T-helper 1 cell (primary cell): ENCODE data around the gene PCMT1.
A peak's percentile ranks its signal among the peaks of the same experiment; 100 is the strongest.
"Not testable (repeated sequence)": the region's sequence is repeated elsewhere in the genome, so short reads cannot be mapped to it uniquely, and the experiment has no call there.

Experiments used
- DNase-seq, 5 donors: peaks; one replicate each; pipeline ENCODE4 v3.0.0-alpha.2; 2012 to 2020

The PCMT1 gene

DNA sequence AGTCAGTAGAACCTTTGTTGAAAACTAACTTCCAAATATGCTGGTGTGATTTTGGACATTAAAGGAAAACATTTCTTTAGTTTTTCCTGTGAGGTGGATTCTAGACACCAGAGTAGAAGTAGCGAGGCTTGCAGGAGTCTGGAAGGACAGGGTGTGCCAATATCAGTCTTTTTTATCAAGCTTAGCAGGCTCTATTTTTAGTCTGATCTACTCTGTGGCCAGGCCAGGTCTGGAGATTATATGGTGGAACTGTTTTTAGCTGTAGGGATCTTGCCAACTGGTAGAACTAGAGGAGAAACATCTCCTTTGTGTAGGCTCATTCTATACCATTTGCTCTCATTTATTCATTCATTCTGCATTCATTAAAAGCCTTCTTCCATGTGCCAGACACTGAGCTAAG, 72.0 kb downstream of the PCMT1 start:
- no peak for DNase-seq

DNA sequence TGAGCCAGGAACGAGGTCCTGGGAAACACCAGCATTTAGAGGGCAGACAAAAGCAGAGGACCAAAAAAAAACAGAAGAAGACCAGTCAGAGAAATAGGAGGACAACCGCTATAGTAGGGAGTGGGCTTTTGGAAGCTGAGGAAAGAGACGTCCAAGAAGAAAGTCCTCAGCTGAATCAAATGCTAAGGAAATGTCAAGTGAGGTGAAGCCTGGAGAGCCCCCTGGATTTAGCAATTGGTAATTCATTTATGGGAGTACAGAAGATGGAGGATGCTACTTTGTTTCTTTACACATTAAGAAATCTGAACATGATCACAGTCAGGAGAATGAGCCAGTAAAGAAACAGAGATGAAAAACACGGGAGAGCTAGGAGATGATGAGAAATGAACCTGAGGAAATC, 73.5 kb downstream of the PCMT1 start:
- no peak for DNase-seq

DNA sequence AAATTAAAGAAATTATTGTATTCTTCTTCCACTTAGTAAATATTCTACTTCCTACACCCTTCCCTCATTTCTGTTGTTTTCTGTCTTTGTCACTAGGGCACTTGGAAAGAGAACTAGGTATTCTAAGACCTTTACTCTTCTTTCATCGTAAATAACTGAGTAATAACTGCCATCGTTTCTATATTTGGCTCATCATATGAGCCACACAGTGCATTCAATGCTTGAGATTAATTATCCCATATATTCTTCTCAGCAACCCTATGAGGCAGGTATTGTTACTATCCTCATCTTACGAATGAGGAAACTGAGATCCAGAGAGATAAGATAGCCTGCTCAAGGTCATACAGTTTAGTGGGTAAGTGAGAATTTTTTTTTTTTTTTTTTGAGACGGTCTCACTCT, 75.8 kb downstream of the PCMT1 start:
- DNase-seq: no peak

DNA sequence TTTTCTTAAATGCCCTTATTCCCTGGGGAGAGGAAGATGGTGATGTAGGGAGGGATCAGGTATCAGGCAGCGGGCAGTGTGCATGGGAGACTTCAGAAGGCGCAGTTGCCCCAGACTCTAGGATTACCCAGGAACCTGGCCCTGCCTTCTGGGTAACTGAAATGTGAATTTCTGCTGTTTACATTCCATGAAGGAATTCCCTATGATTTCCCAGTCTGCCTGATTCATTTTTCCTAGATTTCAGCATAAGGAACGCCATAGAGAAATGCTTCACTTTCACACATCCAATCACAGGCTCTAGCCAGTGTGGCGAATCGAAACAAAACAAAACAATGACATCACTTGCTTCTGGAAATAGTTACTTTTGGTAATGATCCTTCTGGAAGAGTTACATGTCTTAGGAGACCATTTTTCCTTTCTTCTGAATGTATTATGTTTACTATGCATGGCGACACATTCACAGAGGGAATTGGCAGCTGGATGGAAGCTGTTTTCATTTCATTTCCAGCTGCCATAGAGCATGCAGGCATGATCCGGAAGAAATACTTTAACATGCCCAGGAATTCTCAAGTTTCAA, 81.3 kb downstream of the PCMT1 start:
- no peak for DNase-seq

DNA sequence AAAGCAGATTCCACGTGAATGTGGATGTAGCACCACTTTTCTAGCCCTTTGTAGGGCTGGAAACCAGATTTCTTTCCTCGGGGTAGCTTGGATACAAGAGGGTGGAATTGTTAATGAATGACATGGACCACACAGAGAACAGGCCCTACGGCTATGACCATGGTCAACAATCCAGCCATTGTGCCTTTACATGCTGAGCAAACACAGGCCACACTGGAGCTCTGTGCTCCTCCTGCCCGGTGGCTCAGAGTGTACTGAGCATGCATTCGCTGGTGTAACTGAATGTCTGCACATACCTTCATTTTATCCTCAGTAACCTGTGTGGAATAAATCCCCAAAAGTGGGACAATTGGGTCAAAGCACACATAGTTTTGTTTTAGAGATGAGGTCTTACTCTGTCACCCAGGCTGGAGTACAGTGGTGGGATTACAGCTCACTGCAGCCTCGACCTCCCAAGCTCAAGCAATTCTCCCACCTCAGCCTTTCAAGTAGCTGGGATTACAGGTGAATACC, 81.8 kb downstream of the PCMT1 start:
- no peak for DNase-seq

DNA sequence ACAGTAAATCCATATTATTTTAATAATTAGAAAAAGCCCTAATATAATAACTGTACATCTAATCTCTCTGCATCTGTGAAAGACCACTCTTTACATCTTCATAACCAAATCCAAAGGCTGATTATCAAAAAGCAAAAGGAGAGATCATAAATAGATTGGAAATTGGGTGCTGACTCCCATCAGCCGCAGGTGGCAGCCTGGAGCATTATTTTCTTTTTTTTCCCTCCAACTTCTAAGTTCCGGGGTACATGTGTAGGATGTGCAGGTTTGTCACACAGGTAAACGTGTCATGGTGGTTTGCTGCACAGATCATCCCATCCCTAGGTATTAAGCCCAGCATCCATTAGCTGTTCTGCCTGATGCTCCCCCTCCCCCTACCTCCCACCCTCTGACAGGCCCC, 84.1 kb downstream of the PCMT1 start:
- DNase-seq: no peak

DNA sequence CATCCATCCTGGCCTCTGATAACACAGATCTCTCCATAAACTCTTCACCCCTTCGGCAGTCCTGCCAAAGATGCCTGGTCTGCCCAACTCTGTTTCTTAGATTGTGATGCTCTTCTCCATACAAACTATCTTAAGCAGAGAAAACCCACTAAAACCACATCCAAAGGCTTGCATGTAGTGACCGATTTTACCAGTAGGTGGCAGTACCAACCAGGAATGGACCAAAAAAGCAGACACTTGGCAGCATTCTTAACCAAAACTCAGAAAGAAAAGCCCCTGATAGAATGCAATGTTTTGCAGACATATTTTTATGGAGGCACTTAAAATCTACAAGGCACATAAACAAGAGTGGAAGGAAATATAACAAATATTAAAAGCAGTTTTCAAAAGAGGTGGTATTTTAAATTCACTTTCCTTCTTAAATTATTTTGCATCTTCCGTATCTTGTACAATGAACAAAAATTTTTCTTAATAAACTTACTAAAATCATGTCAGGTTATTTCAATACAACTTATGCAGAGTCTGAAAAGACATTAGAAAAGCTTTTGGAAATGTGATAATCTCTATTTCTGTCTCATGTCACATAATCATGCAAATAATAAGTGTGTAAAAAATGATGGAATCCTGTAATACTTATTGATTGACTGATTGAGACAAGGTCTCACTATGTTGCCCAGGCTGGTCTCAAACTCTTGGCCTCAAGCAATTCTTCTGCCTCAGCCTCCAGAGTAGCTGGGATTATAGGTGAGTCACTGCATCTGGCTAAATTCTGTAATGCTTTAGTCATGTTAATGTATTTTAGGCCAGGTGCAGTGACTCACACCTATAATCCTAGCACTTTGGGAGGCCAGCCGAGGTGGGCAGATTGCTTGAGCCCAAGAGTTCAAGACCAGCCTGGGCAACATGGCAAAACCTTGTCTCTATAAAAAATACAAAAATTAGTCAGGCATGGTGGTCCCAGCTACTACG, 85.3 kb downstream of the PCMT1 start:
- DNase-seq: peak; percentile 34 to 71 (median 57)

DNA sequence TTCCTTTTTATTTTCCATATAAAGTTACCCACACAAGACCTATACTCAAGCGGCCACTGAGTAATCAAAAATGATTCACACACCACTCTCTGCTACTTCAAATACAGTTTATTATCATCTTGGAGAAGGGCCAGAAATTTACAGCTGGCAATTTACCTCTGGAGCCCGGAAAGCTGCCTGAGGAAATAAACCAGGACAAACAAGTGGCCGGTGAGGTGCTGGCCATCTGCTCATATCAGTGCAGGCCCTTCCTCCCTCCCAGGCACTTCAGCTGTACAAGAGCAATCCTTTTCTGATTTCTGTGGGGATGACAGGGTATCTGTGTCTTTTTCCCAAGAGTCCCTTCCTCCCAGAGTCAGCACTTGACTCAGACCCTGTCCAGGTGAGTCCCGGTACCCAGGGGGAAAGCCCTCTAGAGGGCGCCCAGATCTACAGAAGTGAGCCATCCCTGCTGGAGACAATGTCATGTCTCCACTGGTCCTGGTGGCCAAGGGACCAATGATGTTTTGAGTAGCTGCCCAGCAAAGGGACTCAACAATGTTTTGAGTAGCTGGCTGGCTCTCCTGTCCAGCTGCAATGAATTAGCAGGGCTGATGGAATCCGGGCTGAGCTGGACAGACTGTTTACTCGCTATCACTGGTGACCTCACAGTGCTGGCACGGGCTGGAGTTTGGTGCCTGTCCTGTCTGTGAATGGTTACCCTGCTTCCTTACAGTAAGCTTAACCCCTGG, 91.0 kb downstream of the PCMT1 start:
- peak in 2 of 5 donors; percentile 20 to 43 for DNase-seq

DNA sequence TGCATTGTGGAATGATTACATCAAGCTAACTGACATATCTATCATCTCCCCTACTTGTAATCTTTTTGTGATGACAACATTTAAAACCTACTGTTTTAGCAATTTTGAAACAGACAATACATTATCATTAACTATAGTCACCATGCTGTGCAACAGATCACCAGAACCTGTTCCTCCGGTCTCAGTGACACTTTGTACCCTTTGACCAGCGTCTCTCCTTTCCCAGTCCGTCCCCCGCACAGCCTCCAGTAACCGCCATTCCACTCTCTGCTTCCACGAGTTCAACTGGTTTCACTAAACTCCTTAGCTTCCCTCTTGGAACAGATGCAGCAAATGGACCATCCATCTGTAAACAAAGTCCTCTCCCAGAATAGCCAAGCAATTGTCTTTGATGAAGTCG, 92.8 kb downstream of the PCMT1 start:
- DNase-seq: no peak

DNA sequence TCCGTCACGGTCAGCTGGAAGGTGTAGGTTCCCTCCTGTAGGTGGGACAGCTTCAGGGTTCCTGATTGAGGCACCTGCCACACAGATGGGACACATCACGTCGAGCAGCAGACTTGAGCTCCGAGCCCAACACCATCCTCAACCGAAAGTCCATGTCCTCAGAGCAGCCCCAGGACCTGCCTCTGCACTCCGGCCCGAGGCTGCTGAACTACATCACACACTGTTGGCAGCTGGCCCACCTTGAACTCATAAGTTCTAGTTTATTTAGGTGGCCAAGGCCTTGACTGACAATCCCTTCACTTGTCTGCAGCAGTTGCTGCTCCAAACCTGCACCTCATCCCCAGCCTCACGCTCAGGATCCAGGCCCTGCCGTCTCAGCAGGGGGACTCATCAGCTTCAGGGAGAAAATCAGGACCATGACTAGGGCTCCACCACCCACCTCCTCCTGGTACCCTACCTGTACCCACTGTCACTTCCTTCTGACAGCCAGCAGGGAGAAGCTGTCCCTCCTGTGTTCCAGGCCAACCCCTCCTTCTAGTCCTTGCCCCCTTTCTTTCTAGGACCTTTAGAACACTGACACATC, 93.6 kb downstream of the PCMT1 start:
- DNase-seq: no peak

DNA sequence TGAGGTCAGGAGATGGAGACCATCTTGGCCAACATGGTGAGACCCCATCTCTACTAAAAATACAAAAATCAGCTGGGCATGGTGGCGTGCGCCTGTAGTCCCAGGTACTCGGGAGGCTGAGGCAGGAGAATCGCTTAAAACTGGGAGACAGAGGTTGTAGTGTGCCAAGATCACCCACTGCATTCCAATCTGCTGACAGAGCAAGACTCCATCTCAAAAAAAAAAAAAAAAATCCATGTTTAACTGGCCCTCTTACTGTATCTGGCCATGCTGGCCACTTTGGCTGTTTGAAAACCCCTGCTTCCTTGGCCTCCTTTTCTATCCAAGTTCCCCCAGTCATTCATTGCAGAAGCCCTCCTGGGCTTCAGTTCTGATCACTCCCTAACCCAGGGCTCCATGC, 94.5 kb downstream of the PCMT1 start:
- not testable (repeated sequence) for DNase-seq

DNA sequence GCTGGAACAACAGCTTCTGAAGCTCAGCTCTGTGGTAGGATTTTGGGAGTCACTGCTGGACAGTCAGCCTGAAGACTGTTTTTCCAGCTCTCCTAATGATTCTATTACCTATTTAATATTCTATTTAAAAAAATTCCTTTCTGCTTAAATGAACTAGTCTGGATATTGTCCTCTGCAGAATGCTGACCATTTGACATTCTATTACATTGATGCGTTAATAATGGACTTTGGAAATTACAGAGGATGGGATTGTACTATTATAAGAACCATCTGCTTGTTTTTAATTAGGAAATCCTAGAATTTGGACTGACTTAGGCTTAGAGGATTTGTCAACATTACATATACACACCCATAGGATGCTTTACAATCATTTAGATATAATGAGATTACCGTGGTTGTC, 94.9 kb downstream of the PCMT1 start:
- DNase-seq: no peak

DNA sequence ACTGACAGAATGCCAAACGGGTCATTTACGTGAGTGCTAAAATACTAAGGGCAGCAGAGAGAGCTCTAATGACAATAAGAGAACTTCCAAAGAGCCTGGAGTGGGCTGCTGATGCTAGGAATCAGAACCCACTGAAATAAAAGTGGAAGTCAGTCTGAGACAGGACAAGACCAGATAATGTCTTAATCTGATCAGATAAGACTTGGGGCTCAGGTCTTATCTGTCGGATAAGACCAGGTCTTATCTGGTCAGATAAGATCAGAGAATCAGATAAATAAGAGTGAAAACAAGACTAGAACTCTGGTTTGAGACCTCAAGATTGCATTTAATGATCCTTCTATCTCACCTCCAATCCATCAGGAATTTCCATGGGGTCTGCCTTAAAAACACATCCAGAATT, 96.0 kb downstream of the PCMT1 start:
- no peak for DNase-seq

DNA sequence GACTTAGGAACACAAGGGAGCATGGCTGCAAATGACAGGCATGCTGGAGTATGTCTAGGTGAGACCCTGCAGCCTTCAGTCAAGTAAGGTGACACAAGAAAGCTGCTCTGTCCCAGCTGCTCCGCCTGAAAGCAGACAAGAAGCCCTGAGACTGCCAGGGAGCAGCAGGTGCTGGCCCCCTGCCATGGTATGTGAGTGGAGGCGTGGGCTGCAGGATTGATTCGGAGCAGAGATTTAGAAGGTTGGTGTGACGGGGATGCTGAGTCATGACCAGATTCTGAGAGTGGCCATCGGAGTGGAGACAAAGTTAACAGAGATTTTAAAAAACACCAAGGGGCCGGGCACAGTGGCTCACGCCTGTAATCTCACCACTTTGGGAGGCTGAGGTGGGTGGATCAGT, 96.8 kb downstream of the PCMT1 start:
- DNase-seq: no peak

DNA sequence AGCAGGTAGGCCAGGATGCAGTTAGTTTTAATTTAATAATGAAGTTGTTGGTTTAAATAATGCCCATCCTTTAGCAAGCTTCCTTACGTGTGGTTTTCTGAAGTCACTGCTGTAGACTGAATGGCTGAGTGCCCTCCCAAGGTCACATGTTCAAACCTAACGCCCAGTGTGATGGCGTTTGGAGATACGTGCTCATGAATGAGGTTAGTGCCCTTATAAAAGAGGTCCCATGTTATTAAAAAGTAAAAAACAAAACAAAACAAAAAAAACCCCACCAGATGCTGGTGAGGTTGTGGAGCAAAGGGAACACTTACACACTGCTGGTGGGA, 98.4 kb downstream of the PCMT1 start:
- no peak for DNase-seq

DNA sequence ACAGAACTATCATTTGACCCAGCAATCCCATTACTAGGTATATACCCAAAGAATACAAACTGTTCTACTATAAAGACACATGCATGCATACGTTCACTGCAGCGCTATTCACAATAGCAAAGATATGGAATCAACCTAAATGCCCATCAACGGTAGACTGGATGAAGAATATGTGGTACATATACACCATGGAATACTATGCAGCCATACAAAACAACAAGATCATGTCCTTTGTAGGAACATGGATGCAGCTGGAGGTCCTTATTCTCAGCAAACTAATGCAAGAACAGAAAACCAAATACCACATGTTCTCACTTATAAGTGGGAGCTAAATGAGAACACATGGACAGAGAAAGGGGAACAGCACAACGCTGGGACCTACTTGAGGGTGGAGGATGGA, 98.8 kb downstream of the PCMT1 start:
- DNase-seq: not testable (repeated sequence)

DNA sequence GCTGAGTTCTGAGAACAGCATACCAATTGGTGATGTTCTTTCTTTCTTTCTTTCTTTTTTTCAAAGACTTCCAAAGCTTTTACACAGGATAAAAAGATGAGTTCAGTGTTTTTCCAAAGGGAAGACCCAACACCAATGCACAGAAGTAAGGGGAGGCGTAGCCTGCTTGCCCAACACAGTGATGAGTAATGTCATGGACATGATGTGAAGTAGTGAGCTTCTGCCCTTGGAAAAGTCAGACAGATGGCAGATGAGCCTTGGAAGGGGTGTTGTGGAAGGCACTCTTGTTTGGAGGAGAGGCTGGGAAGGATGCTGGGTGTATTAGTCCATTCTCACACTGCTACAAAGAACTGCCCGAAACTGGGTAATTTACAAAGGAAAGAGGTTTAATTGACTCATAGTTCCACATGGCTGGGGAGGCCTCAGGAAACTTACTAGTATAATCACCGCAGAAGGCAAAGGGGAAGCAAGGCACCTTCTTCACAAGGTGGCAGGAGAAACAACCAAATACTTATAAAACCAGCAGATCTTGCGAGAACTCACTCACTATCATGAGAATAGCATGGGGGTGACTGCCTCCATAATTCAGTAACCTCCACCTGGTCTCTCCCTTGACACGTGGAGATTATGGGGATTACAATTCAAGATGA, 102.0 kb downstream of the PCMT1 start:
- DNase-seq: no peak

DNA sequence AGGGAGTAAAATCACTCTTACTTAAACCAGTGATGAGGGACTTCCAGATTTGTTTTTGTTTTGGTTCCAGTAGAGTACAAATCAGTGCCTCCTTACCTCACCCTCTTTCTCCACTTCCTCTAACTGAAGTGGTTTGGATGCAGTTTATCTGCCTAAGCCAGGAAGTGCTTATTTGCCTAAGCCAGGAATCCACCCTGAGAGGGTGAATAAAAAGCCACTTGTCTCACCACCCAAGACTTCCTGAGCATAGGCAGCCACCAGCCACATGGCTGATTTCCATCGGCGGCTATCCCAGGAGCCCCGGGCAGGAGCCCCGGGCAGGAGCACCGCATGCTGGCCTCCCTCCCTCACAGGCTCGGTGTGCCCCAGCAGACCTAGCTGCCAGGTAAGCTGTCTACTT, 102.6 kb downstream of the PCMT1 start:
- peak in 1 of 5 donors; percentile 35 for DNase-seq

DNA sequence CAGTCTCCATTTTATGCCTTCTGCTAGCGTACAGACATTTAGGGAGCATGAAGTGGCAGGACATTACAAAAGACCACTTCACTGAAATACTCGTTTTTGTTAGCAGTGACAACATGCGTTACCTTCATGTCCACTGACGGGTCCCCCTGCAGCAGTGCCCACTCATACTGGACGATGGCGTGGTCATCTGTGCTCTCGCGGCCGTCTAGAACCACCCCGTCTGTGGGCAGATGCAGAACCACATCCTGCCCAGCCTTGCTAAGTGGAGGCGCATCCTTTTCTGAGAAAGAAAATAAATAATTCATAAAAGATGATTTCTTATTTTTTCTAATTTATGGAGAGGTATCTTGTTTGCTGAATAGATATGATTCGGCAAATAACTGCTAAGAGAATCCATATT, 103.3 kb downstream of the PCMT1 start:
- DNase-seq: peak in 1 of 5 donors; percentile 24

DNA sequence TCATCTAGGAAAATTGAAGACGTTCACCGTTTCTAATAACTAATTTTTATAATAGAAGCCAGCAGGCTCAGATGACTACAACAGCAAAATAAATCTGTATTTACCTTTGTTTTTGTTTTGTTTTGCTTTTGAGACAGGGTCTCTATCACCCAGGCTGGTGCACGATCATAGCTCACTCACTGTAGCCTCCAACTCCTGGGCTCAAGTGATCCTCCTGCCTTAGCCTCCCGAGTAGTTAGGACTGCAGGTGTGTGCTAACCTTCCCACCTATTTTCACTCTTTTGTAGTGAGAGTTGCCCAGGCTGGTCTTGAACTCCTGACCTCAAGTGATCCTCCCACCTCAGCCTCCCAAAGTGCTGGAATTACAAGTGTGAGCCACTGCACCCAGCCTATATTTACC, 104.5 kb downstream of the PCMT1 start:
- DNase-seq: not testable (repeated sequence)

DNA sequence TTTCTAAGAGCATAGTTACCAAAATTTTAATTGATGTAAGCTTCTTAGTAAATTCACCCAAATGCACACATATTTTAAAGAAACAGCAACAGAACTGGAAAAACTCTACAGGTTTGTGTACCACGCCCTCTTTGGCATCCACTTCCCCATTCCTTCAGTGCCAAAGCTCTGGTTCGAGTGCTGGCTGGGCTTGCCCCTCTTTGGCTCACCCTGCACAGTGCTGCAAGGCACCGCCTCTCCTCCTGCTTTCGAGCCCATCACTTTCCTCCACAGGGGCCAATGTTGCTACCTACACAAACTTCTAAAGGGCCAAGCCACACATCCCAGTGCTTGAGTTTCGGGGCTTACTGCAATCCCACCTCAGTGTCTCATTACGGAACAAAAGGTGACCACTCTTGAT, 105.0 kb downstream of the PCMT1 start:
- no peak for DNase-seq

DNA sequence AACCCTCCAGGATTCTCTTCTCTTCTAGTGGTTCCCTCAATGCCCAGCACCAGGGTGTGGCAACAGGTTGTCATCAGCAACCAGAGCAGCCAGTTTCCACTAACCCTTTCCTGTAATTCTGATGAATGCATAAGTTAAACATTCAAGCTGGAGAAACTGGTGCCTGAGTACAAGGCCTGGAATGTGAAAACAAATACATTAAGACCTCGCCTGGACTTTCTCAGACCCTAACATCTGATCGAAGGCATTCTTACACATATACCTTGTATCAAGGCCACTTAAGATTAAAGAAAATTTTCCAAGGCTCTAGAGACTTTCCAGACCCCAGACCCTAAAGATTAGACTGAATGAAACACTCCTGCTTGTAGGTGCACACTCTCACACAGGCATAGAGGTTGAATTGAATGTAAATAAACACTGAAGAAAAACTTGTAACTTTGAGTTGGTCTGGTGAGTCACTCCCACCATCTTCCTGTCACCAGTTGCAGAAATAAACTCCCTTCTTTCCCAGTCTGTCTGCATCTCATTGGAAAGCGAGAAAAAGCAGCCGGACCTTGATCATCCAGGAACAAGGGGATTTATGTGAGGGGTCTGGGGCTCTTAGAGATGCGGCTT, 105.6 kb downstream of the PCMT1 start:
- no peak for DNase-seq
